GM10847 (cell line): ENCODE results near the gene MAML2.

Experiments
- POLR2A ChIP-seq: IDR thresholded peaks from 2 replicates; pipeline ENCODE4 v1.6.1; 2011; ENCODE audit not compliant: insufficient read length; ENCODE audit errors: extremely low read depth

MAML2 gene

GRCh38 chr11:96314326-96315020, 28.5 kb downstream of the MAML2 start:
- TF ChIP-seq POLR2A: no peak

GRCh38 chr11:96313163-96313562, 29.8 kb downstream of the MAML2 start:
- TF ChIP-seq POLR2A: no peak

GRCh38 chr11:96311120-96311568, 31.9 kb downstream of the MAML2 start:
- no peak for TF ChIP-seq POLR2A

GRCh38 chr11:96310236-96310635, 32.8 kb downstream of the MAML2 start:
- TF ChIP-seq POLR2A: no peak

- no peak for TF ChIP-seq POLR2A
Measured at GRCh38 chr11:96309643-96310017, 33.4 kb downstream of the MAML2 start.

GRCh38 chr11:96309016-96309642, 33.9 kb downstream of the MAML2 start:
- no peak for TF ChIP-seq POLR2A

- TF ChIP-seq POLR2A: no peak
Measured at GRCh38 chr11:96307776-96308140, 35.2 kb downstream of the MAML2 start.

- no peak for TF ChIP-seq POLR2A
Measured at GRCh38 chr11:96306933-96307775, 35.8 kb downstream of the MAML2 start.

GRCh38 chr11:96306600-96306932, 36.4 kb downstream of the MAML2 start:
- TF ChIP-seq POLR2A: no peak

- no peak for TF ChIP-seq POLR2A
Measured at GRCh38 chr11:96306071-96306470, 36.9 kb downstream of the MAML2 start.

- TF ChIP-seq POLR2A: no peak
Measured at GRCh38 chr11:96303980-96304379, 39.0 kb downstream of the MAML2 start.

GRCh38 chr11:96303064-96303463, 39.9 kb downstream of the MAML2 start:
- TF ChIP-seq POLR2A: no peak

GRCh38 chr11:96301818-96302217, 41.2 kb downstream of the MAML2 start:
- no peak for TF ChIP-seq POLR2A

GRCh38 chr11:96299155-96299888, 43.7 kb downstream of the MAML2 start:
- TF ChIP-seq POLR2A: no peak

- no peak for TF ChIP-seq POLR2A
Measured at GRCh38 chr11:96295369-96295768, 47.6 kb downstream of the MAML2 start.
